GM18870 (cell line): Measurements from ENCODE around the gene MCFD2.

Source experiments
- ATAC-seq: cut with Tn5 transposase; IDR thresholded peaks from one replicate; pipeline ENCODE4 v1.9.1; 2021; ENCODE audit warnings: moderate library complexity; ENCODE audit not compliant: unreplicated experiment

Gene MCFD2

DNA sequence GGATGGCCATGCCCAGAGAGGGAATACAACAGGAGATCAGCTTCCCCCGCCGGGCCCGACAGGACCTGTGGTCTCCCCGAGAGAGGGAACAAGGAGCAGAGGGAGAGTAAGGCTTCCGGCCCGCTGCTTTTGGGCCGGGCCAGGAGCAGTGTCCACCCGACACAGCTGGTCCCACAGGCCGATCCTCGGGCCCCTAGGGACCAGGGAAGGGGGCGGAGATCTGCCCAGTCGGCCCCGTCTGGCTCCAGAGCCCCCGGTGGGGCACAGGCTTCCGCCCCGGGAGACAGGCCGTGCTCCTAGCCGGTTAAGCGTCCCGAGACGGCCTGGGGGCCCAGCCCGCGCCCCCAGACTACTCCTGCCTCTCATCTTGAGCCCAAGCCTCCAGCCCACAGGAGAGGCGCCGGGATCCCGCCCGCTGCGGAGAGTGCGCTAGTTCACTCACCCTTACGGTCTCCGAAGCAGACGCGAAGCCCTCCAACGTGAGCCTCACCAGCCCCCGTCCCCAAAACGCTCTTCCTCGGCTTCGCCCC is at the start of gene MCFD2:
TSS of gene MCFD2 (minus strand) at position 526 of the 530 bp plus-strand sequence. CDS start 6,635 bp downstream, outside the sequence.
- ATAC-seq = no peak

DNA sequence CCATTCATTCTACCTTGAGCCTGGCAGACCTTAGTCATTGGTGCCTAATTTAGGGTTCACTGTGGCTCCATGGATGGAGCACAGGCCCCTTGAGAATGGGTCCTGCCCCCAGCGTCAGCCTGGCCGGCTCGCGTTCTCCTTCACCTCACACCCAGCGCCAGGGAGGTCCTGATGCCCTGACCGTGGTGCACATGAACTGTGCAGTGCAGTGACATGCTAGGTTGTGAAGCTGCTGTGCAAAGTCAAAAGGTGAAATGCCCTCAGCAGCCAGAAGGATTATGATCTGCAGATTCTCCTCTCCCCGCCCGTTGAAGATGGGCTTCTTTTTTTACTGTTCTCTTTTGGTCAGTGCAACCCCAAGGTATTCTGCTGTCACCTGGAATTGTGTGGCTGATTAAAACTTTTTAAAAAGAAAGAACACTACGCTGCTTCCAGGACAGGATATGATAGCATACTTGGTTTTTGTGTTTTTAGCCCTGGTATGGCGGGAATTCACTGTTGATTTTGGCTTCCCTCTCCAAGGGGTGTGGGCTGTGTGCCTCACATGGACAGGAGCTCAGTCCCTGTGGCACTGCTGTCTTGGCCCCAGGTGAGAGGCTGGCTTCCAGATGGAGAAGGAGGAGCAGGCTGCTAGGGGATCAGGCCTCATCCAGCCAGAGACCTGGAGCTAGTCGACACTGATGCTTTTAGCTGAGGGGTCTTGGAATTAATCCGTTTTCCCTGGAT is 49.4 kb upstream of the MCFD2 start:
- no peak for ATAC-seq

DNA sequence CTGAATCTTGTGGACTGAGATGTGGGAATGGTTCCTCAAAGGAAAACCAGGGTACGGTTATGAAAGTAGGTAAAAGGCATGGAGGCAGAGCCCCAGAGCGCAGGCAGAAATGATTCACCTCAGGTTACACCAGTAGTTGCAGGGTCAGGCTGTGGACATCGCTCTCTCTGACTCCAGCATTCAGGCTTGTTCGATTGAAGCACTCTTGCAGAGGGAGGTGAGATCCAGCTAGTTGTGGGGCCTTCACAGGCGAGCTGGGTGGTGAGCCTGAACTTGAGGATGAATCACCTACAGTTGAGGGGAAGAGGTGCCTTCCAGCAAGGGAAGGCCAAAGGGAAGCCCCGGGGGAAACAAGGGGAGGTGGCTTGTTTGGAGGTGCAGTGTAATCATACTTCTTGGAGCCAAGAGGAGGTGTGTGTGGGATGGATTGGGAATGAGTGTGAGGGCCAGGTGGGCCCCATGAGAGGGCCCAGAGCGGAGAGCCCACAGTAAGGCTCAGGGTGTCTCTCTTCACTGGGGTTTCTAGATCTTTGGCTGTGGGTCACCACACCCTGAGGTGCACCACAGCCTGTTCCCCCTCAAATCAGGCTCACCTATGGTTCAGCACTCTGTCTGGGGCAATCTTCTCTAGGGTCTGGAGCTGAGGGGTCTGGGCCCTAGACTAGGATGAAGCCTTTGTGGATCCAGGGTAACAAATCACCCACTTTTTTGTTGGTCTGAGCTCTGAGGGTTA is 48.5 kb upstream of the MCFD2 start:
- no peak for ATAC-seq

DNA sequence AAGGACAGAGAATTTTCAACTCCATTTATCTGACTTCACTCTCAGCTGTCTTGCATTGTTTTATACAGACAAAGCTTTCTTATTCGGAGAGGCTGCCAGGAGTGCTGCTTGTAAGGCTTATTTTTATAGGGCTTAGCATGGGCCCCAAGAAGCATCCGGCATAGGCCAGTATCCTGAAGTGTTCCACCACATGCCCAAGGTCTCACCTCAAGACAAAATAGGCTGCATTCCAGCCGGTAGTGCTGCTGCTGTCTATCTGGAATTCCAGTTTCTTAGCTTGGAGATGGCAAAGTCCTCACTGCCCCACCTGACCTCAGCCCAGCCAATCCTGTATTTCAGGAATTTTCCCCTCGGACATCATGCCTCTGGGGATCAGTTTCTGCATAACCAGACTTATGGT is 47.6 kb upstream of the MCFD2 start:
- ATAC-seq = no peak

DNA sequence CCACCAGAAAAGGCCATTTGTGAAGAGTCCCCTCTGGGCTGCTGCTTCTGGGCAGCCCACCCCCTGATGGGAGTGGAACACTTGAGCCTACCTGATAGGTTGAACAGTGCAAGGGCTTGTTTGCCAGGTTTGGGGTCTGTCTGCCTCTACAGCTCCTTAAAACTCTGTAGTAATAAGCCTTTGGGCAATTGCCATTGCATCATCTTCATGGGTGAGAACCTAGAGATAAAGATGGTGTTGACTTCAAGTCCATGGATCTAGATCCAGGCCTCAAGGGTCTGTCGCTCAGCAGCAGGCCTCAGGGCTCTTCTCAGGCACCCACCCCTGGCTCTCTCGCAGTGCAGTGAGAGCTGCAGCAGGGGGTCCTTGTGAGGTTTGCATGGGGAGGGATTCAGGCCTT is 47.1 kb upstream of the MCFD2 start:
- ATAC-seq = no peak

DNA sequence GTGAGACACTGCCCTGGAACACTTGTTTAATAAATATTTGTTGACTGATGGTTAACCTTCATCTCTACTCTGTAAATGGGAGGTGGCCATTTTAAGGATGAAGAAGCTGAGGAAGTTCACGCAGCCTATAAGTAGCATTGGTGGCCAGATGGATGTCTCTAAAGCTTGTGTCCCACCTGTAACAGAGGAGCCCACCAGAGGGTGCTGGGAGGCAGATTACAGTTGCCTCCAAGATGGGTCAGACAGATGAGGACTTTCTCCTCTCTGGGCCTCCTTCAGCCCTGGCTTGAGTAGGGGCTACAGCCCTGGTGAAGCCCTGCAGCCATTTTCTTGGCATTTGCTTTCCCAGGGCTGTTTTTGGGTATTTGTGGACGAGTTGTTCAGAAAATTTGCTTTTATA is 45.0 kb upstream of the MCFD2 start:
- ATAC-seq = no peak

DNA sequence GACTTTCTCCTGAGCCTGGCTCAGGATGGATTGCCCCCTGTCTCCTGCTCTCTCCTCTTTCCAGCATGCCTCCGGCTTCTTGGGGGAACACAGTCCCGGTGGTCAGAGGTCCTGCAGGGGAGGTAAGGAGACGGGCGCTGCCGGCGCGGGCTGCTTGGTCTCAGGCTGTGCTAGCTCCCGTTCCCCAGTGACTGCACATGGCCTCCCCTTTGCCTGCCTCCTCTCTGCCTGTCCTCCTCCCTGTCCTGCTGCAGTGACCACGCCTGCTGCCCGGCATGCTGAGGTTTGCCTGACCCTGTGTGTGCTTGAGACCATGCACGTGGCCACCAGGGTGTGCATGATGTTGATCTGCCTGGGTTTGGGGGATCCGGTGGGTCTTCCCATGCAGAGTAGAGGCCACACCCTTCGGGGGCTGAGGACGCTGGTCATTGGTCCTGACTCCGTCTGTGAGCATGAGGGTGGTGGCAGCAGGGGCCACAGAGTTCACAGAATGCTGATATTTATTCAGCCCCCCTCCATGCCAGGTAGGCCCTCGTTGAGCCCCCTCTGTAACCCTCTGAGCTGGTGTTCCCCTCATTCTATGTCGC is 42.9 kb upstream of the MCFD2 start:
- no peak for ATAC-seq

DNA sequence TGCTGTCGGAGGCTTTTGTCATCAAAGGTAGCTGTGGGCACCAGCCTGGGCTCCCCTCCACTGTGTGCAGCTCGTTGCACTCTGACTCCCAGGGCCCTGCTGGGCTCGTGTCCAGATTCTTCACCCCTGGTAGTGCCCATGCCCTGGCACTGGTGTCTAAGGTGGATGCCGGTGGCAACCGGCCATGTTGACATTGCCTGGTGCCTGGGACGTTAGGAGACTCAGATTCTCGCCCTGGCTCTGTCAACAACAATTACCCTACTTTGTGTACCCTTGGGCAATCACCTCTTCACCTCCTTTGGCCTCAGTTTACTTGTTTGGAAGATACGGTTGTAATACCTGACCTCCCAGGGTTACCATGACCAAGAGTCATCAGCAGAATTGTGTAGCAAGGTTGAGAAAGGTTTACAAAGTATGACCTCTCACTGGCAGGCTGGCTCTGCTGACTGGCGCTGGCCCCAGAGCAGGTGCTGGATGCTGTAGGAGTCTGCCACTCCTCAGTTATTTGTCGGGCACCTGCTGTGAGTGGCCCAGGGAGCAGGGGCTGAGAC is 41.5 kb upstream of the MCFD2 start:
- no peak for ATAC-seq

DNA sequence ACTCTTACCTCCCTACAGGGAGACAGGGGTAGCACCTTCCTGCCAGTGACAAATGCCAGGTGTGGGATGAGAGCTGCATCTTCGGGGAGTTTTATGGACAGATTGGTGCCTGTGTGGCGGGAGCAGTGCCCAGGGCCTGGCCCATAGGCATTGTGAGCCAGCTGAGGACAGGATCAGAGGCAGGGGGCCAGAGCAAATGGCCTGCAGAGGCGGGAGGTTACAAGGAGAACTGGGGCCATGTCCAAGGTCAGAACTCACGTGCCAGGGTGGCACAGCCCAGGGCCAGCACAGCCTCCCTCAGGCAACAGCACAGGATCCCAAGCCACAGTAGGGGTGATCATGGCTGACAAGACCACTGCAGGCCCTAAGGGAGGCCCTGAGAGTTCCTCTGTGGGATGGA is 40.2 kb upstream of the MCFD2 start:
- ATAC-seq = no peak

DNA sequence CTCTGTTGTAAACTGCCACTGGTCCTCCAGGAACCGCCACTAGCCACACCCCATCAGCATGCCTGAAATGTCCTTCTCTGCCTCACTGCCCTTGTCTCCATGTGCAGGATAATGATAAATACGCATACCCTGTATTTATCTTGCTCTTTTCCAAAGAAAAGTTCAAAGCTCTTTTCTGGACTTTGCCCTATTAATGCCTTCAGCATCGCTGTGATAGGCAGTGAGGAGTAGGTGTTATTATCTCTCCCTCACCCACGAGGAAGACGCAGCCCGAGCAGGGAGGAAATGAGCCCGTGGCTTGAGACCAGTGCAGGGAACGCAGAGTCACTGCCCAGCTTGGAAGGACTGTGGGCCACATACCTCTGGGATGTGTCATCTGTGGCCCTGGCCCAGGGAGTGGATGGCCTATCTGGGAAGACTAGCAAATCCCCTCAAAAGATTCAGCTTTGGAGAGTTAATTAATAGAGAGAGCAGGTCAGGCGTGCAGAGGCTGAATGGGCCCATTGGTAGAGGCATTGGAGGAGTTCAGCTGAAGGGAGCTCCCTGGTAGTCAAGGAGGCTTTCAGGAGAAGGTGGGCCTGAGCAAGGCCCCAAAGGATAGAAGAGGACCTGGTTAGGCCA is 39.5 kb upstream of the MCFD2 start:
- ATAC-seq = no peak

DNA sequence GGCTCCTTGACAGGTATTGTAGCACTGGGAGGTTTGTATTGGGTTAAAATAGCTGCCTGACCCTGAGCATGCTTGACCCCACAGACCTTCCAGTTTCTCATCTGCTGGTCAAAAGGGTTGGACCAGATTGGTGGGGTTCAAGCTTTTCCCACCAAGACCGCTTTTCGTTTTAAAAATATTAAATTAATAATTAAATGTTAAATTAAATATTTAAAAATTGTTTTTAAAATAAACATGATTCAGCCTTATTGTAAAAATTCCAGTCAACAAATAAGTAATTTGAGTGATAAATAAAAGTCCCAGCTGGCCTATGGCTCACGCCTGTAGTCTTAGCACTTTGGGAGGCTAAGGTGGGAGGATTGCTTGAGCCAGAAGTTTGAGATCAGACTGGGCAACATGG is 36.6 kb upstream of the MCFD2 start:
- no peak for ATAC-seq

DNA sequence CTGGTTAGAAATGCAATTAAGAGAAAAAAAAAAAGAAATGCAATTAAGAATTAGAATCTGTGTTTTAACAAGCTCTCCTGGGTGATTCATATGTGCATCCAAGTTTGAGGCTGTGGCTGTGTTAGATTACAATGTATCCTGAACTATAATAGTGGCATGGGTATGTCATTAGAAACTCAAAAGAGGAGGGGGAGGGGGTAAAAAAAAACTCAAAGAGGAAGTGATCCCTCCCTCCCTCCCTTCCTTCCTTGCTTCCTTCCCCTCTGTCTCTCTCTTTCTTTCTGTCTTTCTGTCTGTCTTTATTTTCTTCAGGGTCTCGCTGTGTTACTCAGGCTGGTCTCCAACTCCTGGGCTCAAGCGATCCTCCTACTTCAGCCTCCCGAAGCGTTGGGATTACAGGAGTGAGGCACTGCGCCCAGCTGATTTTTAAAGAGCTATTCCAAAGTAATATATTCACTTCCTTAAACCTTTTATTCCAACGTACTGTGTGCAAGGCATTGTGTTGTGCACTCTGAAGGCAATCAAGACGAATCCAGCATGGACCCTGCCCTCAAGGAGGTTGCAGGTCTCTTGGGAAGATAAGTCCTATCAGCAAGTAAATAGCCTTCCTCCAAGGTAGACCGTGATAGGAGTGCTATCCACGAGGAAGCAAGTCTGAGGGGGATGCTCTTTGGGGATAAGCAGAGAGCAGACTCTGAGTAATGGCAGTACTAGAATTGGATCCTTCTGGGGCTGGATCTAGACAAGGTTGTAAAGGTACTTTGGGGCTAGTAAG is 35.9 kb upstream of the MCFD2 start:
- no peak for ATAC-seq

DNA sequence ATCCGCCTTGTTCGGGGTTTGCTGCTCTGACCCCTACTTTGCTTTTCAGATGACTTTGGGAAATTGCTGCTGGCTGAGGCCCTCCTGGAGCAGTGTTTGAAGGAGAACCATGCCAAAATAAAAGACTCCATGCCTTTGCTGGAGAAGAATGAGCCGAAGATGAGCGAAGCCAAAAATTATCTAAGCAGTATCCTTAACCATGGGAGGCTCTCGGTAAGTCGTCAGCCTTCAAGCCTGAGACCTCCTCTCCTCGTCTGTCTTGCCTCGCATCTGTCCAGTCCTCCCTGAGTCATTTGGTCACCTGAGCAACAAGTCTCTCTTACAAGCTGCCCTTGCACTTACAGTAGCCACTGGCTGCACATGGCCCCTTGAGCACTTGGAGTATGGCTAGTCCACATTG is 34.7 kb upstream of the MCFD2 start:
- ATAC-seq = no peak

DNA sequence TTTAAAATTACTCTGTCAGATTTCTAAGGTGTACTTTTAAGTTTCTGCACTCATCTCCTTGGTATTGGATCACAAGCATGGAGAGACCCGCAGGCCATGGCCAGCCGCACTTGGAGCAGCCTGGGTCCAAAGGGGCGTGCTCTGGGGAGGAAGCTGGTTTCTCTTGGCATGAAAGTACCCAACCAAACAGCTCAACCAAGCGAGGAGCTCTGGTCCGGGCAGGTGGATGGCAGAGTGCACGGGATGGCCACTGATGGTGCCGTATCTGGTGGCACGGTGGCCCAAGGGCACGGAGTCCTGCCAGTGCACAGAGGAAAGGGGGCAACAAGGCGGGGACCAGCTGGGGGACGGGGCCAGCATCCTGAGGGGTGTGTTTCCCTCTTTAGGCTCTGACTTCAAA is 32.2 kb upstream of the MCFD2 start:
- ATAC-seq = no peak

DNA sequence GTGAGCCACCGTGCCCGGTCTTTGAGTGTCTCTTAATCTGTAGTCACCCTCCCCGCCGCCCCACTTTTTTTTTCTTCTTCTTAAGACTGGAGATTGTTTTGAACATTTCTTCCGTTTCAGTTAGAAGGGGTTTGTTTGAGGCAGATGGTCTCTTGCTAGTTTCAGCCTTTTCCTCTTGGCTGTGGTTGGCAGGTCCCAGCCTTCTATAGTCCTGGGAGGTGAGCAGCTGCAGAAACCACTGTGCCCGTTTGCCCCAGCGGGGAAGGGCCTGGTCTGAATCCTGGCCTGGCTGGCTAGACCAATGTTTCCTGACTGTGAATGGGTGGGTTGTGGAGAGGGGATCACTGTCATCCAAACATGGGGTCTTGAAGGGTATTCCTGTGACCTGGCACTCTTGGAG is 30.1 kb upstream of the MCFD2 start:
- ATAC-seq = no peak

DNA sequence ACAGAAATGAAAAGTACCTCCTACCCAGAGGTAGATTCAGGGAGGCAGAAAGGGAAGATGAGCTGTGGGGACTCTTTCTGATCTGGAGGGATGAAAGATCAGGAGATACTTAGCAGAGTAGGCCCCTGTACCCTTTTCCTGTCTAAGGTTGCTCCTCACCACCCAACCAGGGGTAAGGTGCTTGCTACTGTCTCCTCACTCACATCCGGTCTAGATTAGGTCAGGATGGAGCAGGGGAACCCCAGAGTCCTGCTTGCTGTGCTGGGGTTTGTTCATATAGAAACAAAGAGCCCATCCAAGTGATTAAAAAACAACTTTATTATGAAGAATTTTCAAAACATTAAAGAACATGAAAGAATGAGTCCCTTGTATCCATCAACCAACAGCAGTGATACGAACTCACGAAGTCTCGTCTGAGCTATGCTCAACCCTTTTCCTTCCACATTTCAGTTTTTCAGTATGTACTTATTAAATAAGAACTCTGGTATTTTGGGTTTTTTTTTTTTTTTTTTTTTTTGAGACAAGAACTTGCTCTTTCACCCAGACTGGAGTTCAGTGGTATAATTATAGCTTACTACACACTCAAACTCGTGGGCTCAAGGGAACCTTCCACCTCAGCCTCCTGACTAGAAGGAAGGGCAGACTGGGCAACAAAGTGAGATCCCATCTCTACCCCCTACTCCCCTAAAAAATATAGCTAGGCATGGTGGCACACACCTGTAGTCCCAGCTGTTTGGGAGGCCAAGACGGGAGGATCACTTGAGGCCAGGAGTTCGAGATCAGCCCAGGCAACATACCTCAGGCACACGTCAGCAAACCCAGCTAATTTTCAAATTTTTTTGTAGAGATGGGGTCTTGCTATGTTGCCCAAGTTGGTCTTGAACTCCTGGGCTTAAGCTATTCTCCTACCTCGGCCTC is 28.5 kb upstream of the MCFD2 start:
- peak; percentile 52 for ATAC-seq

DNA sequence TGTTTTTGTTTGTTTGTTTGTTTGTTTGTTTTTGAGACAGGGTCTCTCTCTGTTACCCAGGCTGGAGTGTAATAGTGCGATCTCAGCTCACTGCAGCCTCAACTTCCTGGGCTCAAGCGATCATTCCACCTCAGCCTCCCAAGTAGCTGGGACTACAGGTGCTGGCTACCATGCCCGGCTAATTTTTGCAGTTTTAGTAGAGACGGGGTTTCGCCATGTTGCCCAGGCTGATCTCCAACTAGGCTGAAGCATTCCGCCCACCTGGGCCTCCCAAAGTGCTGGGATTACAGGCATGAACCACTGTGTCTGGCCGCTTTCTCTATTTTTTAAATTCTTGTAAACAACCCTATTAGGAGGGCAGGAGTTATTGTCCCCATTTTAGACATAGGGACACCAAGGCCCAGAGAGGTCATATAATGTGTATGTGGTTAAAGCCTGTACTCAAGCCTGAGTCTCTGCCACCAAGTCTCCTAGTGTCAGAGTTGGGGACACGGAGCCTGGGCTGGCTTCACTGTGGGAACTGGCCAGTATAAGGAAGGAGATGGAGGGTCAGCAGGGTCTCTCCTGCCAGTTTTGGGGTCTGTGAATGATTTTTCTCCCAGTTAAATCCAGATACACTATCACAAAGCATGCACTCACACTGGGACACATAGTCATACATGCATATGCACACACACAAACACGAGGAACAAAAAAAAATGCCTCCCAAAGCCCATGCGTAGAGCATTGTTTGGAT is 27.5 kb upstream of the MCFD2 start:
- no peak for ATAC-seq

DNA sequence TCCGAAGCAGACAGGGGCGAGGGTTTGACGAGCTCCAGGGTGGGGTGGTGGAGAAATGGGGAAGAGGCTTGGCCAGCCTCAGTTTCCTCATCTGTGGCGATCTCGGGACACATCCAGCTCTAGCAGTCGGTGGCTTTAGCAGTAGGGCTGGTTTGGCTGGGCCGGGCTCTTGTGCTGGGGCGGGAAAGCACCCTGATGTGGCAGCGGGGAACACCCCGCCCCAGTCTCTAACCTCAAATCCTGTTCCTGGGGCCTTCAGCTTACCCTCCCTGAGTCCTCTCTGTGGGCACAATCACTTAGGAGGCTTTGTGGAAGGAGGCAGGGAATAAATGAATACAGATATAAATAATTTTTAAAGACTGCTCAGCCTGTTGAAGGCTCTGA is 26.5 kb upstream of the MCFD2 start:
- ATAC-seq = peak; percentile 31
